ENCODE results near the gene ALDOB.

Gene ALDOB

DNA sequence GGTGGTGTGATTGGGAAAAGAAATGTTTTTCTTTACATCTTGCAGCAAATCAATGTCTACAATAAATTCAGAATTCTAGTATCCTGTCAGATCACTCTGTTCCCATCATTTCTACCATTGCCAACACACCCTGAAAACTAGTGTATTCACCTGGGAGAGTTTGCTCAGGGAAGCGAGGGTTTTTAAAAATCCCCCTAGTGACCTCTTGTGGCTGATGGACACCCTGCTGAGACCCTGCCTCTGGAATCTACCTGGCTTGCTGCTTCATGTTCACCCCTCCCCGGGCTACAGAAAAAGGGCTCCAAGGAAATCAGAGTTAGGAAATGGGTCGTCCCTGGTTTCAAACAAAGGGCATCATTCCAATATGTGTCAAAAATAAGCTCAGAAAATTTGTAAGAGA lies 21.4 kb upstream of the ALDOB start:
- in situ Hi-C loops (cut with MboI; ENCODE audit: low sequenced_read_pairs) = no loop called here

DNA sequence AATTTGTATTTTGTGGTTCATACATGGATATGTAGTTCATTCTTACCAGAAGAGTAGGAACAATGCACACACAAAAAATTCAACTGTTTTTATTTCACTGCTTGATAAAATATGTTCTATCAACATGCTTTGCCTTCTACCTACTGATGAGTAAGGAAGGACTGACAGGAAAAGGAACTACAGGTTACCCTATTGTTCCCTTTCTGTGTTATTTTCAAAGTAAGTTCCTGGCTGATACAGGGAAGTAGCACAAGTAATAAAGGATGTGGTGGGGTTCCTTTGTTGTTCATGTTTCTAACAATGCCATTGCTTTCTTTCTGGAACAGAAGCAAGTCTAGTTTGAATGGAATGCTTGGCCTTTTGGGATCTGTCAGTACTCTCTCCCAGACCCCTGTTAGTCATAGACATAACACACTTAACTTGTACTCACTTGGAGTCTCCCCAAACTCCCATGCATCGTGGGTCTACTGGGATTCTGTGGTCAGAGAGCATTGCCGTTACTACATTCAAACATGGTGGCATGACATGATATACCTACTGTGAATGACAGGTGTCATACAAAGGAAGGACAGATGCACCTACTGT lies 20.2 kb upstream of the ALDOB start:
- in situ Hi-C loops (cut with MboI; ENCODE audit: low sequenced_read_pairs) = no loop called here

DNA sequence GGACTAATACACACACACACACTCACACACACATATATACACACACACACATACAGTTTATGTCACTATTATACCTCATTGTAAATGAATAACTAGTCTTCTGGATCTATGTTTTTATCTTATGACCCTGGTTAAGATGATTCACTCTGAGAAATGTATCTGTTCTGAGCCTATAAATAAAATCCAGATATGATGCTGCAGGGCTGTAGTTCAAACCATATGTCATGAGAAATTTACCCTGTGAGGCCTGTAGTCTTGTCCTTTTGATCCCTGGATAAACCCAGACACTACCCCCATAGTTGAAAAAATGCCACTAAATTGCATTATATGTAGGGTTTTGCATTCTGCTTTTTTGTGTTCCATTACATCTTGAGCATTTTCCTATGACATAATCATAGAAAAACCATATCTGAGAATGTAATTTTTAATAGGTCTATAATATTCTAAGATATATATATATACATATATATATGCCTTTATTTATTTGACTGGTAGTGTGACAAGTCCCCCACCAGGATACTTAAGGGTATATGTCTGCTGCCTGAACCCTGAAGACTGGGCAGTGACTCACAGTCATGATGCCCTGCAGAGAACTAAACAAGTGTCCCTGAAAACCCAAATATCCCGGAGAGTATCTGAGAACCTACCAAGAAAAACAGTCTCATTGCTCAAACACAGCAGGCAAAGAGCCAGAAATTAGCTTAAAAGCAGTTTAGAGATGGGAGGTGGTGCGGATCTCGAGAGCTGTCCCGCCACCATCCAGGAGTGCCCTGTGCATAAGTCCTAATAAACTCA lies 18.4 kb upstream of the ALDOB start:
- in situ Hi-C loops (cut with MboI; ENCODE audit: low sequenced_read_pairs) = no loop called here

DNA sequence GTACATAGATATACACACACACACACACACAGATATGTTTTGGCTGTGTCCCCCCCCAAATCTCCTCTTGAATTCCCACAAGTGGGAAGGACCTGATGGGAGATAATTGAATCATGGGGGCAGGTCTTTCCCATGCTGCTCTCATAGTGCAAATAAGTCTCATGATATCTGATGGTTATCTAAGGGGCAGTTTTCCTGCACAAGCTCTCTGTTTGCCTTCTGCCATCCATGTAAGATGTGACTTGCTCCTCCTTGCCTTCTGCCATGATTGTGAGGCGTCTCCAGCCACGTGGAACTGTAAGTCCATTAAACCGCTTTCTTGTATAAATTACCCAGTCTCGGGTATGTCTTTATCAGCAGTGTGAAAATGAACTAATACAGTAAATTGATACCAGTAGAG lies 15.9 kb upstream of the ALDOB start:
- in situ Hi-C loops (cut with MboI; ENCODE audit: low sequenced_read_pairs) = no loop called here

DNA sequence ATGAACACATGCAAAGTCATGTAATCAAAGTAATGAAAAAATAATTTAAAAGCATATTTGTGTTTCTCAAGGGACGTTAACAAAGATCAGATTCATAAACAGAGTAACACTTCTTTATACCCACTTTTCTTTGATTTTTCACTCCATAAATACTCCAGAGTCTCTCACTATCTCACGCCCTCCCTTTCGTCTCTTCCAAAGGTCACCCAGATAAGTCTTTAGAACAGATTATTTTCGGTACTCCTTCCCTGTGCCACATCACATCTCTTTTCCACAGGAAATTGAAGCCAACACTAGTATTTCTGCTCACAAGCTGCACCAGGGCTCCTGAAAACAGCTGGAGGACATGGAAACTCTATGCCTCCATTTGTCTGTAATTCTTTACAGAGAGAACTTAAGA lies 15.4 kb upstream of the ALDOB start:
- in situ Hi-C loops (cut with MboI; ENCODE audit: low sequenced_read_pairs) = no loop called here

DNA sequence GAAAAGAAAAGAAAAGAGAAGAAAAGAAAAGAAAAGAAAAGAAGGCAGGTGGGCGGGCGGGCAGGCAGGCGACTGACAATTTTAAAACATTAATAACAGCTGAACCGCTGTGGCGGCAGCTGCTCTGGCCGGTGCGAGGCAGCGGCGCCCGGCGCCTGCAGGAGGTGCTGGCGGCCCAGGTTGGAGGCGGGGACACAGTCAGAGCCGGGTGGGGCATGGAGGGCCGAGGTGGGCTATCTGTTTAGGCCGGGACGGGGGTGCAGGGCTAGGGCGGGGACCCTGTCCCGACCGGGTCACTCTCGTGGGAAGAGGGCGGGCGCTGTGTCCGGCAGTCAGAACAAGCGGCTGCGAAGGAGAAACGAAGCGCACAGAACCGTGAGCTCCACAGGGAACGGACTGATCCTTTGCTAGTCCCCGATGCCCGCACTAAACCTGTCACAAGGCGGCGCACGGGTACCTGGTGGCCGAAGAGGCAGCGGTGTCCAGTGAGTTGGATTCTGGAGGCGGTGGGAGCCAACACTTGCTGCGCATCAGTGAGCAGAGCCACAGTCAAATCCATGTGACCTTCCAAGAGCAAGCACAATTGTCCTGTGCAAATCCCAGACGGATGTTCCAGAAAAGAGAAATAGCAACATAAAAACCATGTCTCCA lies 13.6 kb upstream of the ALDOB start:
- in situ Hi-C loops (cut with MboI; ENCODE audit: low sequenced_read_pairs) = no loop called here

DNA sequence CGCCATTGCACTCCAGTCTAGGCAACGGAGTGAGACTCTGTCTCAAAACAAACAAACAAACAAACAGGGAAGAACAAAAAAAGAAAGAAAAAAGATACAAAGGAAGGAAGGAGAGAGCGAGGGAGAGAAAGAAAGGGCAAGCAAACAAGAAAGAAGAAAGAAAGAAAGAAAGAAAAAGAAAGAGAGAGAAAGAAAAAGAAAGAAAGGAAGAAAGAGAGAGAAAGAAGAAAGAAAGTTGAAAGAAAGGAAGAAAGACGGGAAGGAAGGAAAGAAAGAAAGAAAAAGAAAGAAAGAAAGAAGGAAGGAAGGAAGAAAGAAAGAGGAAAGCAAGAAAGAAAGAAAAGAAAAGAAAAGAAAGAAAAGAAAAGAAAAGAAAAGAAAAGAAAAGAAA lies 13.1 kb upstream of the ALDOB start:
- in situ Hi-C loops (cut with MboI; ENCODE audit: low sequenced_read_pairs) = no loop called here

DNA sequence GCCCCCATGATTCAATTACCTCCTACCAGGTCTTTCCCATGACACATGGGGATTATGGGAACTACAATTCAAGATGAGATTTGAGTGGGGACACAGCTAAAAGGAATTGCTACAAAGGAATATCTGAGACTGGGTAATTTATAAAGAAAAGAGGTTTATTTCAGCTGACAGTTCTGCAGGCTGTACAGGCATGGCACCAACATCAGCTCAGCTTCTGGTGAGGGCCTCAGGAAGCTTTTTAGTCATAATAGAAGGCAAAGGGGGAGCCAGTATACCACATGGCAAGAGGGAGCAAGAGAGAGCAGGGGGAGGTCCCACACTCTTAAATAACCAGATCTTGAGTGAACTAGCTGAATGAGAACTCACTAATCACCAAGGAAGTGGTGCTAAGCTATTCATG lies 11.2 kb upstream of the ALDOB start:
- in situ Hi-C loops (cut with MboI; ENCODE audit: low sequenced_read_pairs) = no loop called here

DNA sequence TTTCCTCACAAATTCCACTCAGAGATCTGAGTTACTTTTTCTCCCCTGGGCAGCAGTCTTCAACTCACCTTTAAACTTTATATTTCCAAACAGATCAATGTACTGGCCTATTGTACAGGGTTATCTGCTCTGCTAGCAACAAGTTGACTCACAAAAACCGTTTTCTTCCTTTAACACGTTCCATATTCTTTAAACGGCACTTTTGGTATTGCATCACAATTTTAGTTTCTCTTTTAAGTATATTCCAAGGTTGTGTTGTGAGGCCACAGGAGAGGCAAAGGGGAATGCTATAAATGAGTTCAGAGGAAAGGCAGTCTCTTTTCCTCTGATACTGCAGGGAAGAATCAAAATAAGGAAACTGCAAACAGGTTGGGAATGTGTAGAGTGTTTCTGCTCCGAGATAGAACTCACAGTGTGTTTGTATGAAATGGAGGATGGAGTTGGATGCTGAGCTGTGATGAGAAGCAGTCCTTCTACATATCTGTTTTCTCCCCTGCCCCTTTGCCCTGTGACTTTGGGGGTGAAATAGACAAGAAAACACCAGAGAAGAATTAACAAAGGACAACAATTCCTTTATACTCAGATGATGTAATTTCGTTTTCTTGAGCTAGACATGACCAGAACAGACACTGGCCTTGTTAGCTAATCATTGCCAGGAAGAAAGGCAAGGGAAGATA lies 9.9 kb upstream of the ALDOB start:
- in situ Hi-C loops (cut with MboI; ENCODE audit: low sequenced_read_pairs) = no loop called here

DNA sequence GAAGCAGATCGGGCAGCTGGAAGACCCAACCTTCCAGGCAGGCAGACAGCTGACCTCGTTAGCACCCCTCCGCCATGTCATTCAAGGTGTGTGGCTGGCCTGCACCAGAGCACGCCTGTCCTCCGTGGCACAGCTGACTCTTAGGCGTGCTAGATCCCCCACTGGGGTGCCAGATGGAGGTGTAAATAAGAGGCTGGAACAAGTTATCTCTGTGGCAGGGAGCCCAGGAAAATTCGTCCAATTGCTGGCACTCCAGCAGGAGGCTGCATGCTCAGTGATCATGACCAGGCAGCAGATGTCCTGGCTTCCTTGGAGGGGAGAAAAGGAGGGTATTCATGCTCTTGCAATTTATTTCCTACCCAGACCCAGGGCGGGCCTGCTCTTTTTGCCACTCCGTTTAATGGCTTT lies 7.8 kb upstream of the ALDOB start:
- in situ Hi-C loops (cut with MboI; ENCODE audit: low sequenced_read_pairs) = no loop called here

DNA sequence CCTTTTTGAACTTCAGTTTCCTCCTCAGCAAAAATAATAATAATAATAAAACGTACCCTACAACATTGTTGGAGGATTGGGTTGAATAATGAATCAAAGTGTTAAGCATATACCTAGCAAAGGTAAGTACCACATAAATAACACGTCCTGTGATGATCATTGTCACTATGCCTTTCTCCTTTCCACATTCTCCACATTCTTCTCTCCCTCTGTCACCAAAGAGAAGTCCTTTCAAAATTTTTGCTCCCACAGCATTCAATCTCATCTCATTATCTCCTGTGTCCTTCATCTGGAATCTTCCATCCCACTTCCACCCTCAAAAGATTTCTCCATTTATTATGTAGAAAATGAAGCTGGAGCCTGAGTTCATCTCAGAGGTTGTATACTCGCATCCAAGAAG lies 7.2 kb upstream of the ALDOB start:
- in situ Hi-C loops (cut with MboI; ENCODE audit: low sequenced_read_pairs) = no loop called here

DNA sequence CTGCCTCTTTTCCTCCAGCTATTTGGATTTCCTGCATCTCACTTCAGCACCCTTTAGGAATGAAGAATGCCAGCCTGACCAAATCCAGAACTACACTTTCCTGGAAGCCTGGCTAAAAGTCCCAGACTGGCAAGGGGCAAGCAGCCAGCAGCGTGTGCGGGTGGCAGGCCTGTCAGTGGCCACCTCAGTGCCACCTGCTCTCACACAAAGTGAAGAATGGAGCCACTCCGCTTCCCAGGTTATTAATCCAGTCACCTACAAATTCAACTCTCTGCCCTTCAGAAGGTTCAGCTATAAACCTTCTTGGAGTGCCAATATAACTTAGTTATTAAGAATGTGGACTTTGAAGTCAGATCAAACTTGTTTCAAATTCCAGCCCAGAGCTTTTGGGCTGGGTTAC lies 6.7 kb upstream of the ALDOB start:
- in situ Hi-C loops (cut with MboI; ENCODE audit: low sequenced_read_pairs) = no loop called here

DNA sequence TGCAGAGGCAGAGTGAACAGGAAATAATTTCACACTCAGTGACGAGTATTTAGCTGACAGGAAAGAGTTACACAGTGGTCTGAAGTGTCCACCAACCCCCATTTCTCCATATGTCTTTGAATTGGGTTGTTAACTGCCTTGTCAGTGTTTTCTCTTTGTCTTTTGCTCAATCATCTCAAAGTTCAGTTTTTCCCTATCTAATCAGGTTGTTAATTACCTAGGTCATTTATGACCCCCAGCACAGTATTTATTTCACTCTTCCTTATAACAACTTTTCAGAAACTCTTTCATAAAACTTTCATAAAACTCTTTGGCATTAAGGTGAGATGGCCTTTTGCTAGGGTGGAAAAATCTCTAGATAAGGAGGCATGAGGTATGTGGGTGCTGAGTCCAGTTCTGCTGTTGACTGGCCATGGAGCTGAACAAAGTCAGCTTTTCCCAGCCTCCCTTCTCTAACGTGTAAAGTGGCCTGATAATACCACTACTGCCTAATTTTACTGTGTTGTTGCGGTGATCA lies 5.2 kb upstream of the ALDOB start:
- in situ Hi-C loops (cut with MboI; ENCODE audit: low sequenced_read_pairs) = no loop called here

DNA sequence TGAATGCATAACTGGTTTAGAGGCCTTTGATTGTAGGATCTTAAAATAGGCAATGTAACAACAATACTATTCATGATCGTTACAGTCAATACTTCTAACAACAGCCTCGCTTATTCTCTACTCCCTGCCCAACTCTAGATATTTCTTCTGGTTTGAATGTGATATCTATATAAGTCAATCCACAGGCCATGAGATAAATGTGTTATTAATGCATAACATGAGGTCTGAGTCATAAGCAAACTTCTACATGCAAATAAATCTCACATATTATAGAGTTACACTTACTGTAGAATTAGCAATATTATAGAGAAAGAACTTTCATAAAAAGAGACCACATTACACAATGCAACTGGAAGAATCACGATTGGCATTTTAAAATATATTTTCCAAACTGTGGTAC lies 2.9 kb upstream of the ALDOB start:
- in situ Hi-C loops (cut with MboI; ENCODE audit: low sequenced_read_pairs) = no loop called here

DNA sequence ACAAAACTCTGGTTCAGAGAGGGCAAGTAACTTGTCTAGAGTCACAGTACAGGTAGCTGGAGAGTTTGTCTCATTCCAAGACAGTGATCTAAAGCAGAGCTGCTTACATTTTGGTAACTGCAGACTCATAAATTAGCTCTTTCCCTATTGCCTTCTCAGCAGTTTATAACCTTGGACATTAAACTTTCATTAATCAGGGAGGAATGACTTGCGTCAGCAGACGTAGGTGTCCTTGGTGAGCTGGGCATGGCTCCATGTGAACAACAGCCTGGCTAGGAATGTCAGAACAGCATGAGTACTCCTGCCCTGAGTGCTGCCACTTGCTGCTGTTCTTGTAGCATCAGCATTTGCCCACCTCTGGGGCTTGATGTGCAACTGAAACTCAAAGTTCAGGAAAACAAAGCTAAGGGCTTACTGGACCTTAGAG lies 2.2 kb upstream of the ALDOB start:
- in situ Hi-C loops (cut with MboI; ENCODE audit: low sequenced_read_pairs) = no loop called here

DNA sequence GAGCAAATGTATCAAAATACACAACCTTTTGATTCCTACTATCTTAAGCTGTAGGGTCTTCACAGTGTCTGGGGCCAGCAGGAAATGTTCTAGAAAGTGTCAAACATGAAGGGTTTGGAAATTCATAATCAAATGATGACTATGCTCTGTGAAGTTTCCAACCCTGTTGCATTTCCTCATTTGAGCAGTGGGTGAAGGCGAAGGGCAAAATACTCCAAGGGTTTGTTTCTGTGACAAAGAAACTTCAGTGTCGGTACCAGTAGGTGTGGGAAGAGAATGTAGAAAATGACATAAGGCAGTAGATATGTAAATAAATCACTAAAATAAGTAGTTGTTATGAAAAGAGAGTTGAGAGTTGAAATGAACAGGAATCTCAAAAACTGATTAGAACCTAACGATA lies 576 bp downstream of the ALDOB start:
- in situ Hi-C loops (cut with MboI; ENCODE audit: low sequenced_read_pairs) = no loop called here

DNA sequence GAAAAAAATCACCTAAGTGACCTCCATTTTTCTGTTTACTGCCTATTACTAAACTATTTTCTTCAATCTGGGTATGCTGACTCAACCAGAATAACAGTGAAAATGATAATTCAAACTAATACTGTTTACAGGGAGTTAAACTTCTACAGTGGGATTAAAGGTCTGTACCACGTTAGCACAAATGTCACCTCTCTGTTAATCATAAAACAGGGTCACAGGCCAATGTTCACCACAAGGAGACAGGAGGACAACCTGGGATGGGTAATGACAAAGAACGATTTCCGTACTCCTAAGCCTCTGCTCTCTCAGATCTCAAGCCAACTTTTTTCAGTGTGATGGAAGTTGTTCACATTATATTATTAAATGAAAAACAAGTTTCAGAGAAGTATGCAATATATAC lies 2.3 kb downstream of the ALDOB start:
- in situ Hi-C loops (cut with MboI; ENCODE audit: low sequenced_read_pairs) = no loop called here

DNA sequence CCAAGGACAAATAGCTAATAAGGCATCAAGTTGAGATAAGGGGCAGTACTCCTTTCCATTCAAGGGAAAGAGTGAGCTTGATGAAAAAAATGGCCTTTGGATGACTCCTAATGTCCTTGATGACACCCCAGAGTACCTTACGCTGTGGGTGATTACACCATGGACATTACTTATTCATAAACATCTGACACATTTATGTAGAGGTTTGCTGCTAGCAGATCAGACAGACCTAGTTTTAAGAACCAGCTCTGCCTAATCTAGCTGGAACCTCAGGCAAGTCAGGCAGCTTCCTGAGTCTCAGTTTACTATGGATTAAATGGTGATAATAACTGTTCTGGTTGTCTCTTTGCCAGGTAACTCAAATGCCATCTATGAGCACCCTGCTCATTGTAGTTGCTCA lies 2.8 kb downstream of the ALDOB start:
- in situ Hi-C loops (cut with MboI; ENCODE audit: low sequenced_read_pairs) = no loop called here

DNA sequence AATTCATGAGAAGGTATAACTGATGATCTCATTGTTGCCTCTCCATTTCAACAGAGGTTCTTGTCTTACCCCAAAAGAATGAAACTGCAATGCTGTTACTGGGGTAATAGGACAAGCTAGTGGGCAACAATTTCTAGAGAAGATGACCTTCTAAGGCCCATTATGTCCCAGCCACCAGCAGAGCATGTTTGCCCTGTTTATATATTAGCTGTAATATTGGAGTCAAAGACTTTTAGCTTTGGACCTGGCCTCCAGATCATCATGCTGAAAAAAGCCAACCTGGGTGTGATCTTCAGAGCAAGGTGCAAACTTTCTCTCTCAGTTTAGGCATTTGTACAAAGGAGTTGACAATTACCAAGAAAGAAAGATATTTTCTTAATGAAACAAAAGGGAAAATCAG lies 3.4 kb downstream of the ALDOB start:
- in situ Hi-C loops (cut with MboI; ENCODE audit: low sequenced_read_pairs) = no loop called here

DNA sequence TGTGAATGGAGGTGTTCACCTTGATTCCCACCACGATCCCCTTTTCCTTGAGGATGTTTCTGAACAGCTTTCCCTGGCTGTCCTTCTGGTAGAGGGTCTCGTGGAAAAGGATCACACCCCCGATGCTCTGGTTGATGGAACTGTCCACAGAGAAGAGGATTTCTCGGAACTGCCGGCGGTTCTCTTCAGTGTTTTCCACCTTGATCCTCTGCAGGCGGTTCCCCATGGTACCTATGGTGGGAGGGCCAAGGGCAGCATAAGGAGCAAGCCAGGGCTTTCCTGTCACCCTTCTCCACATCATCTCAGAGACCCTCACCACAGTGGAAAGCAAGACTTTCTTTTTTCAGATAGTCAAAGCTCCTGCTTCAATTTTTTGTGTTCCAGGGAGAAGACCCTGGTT lies 5.8 kb downstream of the ALDOB start:
- in situ Hi-C loops (cut with MboI; ENCODE audit: low sequenced_read_pairs) = no loop called here

DNA sequence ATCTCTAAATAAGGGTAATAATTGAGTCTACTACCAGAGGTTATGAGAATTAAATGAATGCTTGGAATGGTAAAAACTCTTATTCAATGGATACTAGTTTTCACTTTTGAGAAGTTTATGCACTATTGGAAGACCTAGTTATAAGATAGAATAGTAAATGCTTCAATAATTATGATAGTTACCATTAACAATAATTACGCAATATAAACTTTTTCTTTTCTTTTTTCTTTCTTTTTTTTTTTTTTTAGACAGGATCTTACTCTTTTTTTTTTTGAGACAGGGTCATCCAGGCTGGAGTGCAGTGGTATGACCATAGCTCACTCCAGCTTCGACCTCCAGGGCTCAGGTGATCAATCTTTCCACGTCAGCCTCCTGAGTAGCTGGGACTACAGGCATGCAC lies 6.7 kb downstream of the ALDOB start:
- in situ Hi-C loops (cut with MboI; ENCODE audit: low sequenced_read_pairs) = no loop called here
